K562 (cell line): ENCODE data around the gene NRG2. TPM values are rescaled to one million over a fixed set of nuclear protein-coding genes. Genes with fewer than 3 reads are reported as not detected.

Experiments used
- ATAC-seq: fragments of 200-7000 bp; cut with Tn5 transposase; 3 replicates; pipeline ENCODE4 v1.9.1; 2020; ENCODE audit warnings: moderate library complexity
- BruUV-seq: library from RNA; stranded (reverse); fragments of 400-500 nt; replicated peaks from 2 replicates; lab custom pipeline; 2021; lab: Mats Ljungman, UMichigan
- CTCF ChIA-PET: fragments of 300-600 bp; formaldehyde crosslinking; extraction: SDS; loops from one replicate; lab custom pipeline; 2021; ENCODE audit warnings: low intra/inter-chr PET ratio; lab: Yijun Ruan, JAX
- POLR2A ChIA-PET: fragments of 300-600, 350-650 bp; sonication (Branson Sonifier 250); formaldehyde crosslinking; extraction: SDS; loops from one replicate; lab custom pipeline; 2021; ENCODE audit warnings: antibody characterized with exemption, inconsistent platforms; lab: Yijun Ruan, JAX
- DNase-seq, 4 experiments: peaks; one replicate each; pipeline versions ENCODE4 v3.0.0 to v3.0.0-alpha.2; 2011 to 2018; ENCODE audit warnings: low spot score in 3 of 4, mixed read lengths in 3 of 4; ENCODE audit errors: extremely low read depth in 1 of 4
- FAIRE-seq: peaks from 2 replicates; lab custom pipeline; 2011; peaks lifted over from hg19 to GRCh38; lab: Jason Lieb, UNC
- H2AFZ ChIP-seq: 2 replicates; pipeline ENCODE4 v1.6.0; 2011; ENCODE audit warnings: low read depth, low read length, control low read depth, inconsistent platforms
- H3K27ac ChIP-seq: fragments of 200-600 bp; 3 replicates; pipeline ENCODE4 v1.8.0; 2011; ENCODE audit warnings: low read depth, mild to moderate bottlenecking, control low read depth, inconsistent platforms, low read length, moderate library complexity, mixed read lengths; ENCODE audit errors: extremely low read depth
- H3K27me3 ChIP-seq, 2 experiments: fragments of 300-600 bp in 1 of 2; 2 replicates in 1 of 2; 3 replicates in 1 of 2; pipeline versions ENCODE4 v1.6.0 to v1.8.0; 2011; ENCODE audit warnings: inconsistent platforms in 2 of 2, low read length in 2 of 2, mild to moderate bottlenecking in 1 of 2, mixed read lengths in 1 of 2, moderate library complexity in 1 of 2; ENCODE audit not compliant: control insufficient read depth in 2 of 2, insufficient read depth in 2 of 2
- H3K36me3 ChIP-seq: fragments of 300-600 bp; 3 replicates; pipeline ENCODE4 v1.8.0; 2011; ENCODE audit warnings: mild to moderate bottlenecking, low read length, inconsistent platforms; ENCODE audit not compliant: control insufficient read depth, insufficient read depth
- H3K4me1 ChIP-seq, 2 experiments: fragments of 200-600 bp in 1 of 2; replicated peaks in 1 of 2; 2 replicates in 1 of 2; 3 replicates in 1 of 2; pipeline versions ENCODE4 v1.5.1 to v1.8.0; 2011; ENCODE audit warnings: inconsistent platforms in 2 of 2, low read length in 2 of 2, mild to moderate bottlenecking in 1 of 2, mixed read lengths in 1 of 2, moderate library complexity in 1 of 2; ENCODE audit not compliant: control insufficient read depth in 2 of 2, insufficient read depth in 2 of 2
- H3K4me2 ChIP-seq: 2 replicates; pipeline ENCODE4 v1.6.1; 2011; ENCODE audit warnings: low read length, control low read depth, inconsistent platforms, mixed read lengths; ENCODE audit not compliant: insufficient read depth
- H3K4me3 ChIP-seq: fragments of 200-600 bp; sonication (generic), shearing (Covaris generic); 2 replicates; pipeline ENCODE4 v1.5.1; 2016; ENCODE audit warnings: control low read depth, inconsistent platforms
- H3K79me2 ChIP-seq: fragments of 200-600 bp; 3 replicates; pipeline ENCODE4 v1.8.0; 2011; ENCODE audit warnings: low read length, inconsistent platforms; ENCODE audit not compliant: control insufficient read depth, insufficient read depth
- H3K9ac ChIP-seq, 2 experiments: 2 replicates each; pipeline versions ENCODE4 v1.6.0 to v1.6.1; 2011; ENCODE audit warnings: low read depth in 2 of 2, low read length in 2 of 2, control low read depth in 1 of 2, inconsistent platforms in 1 of 2, mild to moderate bottlenecking in 1 of 2, mixed read lengths in 1 of 2; ENCODE audit not compliant: insufficient read depth in 1 of 2
- H3K9me1 ChIP-seq: one replicate; pipeline ENCODE4 v1.6.0; 2011; ENCODE audit warnings: inconsistent platforms, mild to moderate bottlenecking, low read length, moderate library complexity; ENCODE audit not compliant: control insufficient read depth, insufficient read depth
- H3K9me3 ChIP-seq: replicated peaks from 2 replicates; pipeline ENCODE4 v1.5.1; 2011; ENCODE audit warnings: low read depth, low read length, inconsistent platforms; ENCODE audit not compliant: control insufficient read depth, insufficient read depth
- H4K20me1 ChIP-seq: replicated peaks from 2 replicates; pipeline ENCODE4 v1.6.1; 2011; ENCODE audit warnings: low read length, inconsistent platforms, mixed read lengths; ENCODE audit not compliant: control insufficient read depth, insufficient read depth
- ATF3 ChIP-seq, 2 experiments: fragments of 450-650 bp in 1 of 2; sonication (generic) in 1 of 2; formaldehyde crosslinking in 1 of 2; IDR thresholded peaks in 1 of 2; conservative IDR thresholded peaks in 1 of 2; 2 replicates each; pipeline versions ENCODE4 v1.6.1 to v1.8.1; 2016 to 2023; ENCODE audit warnings: mild to moderate bottlenecking in 2 of 2, moderate library complexity in 2 of 2, inconsistent platforms in 1 of 2, missing genetic modification reagents in 1 of 2
- FIP1L1 ChIP-seq: fragments of 200-400 bp; formaldehyde crosslinking; IDR thresholded peaks from 2 replicates; pipeline ENCODE4 v1.6.1; 2018; ENCODE audit warnings: mild to moderate bottlenecking, low read depth, low read length; ENCODE audit not compliant: poor library complexity, severe bottlenecking
- FUS ChIP-seq: fragments of 200-400 bp; formaldehyde crosslinking; optimal IDR thresholded peaks from 2 replicates; pipeline ENCODE3; 2017; ENCODE audit warnings: low read depth, low read length
- GATAD2A ChIP-seq: fragments of 450-650 bp; IDR thresholded peaks from 2 replicates; pipeline ENCODE4 v1.6.1; 2017
- MECOM ChIP-seq: fragments of 250-450 bp; sonication (Bioruptor Pico); IDR thresholded peaks from 2 replicates; pipeline ENCODE4 v1.8.0; 2022; ENCODE audit warnings: inconsistent platforms
- NCOR1 ChIP-seq: fragments of 450-650 bp; IDR thresholded peaks from 2 replicates; pipeline ENCODE4 v1.6.1; 2016; ENCODE audit warnings: mild to moderate bottlenecking, moderate library complexity
- NEUROD1 ChIP-seq: fragments of 150-350 bp; IDR thresholded peaks from 2 replicates; pipeline ENCODE4 v1.6.1; 2014; ENCODE audit warnings: borderline replicate concordance, low read length, low read depth; ENCODE audit not compliant: partially characterized antibody
- PPARD ChIP-seq: fragments of 250-450 bp; sonication (Bioruptor Pico); IDR thresholded peaks from 2 replicates; pipeline ENCODE4 v1.8.0; 2022; ENCODE audit warnings: inconsistent platforms, mild to moderate bottlenecking, moderate library complexity
- PRPF4 ChIP-seq: fragments of 200-400 bp; formaldehyde crosslinking; IDR thresholded peaks from one replicate; pipeline ENCODE4 v1.6.1; 2017; ENCODE audit warnings: low read length, low read depth, mild to moderate bottlenecking; ENCODE audit not compliant: insufficient read depth, poor library complexity, severe bottlenecking
- PYGO2 ChIP-seq: fragments of 450-650 bp; IDR thresholded peaks from 2 replicates; pipeline ENCODE4 v1.6.1; 2016; ENCODE audit warnings: mild to moderate bottlenecking, missing genetic modification characterization, moderate library complexity, missing compliant biosample characterization
- RFX1 ChIP-seq: fragments of 450-650 bp; IDR thresholded peaks from 2 replicates; pipeline ENCODE4 v1.6.1; 2016; ENCODE audit warnings: mild to moderate bottlenecking, moderate library complexity
- STAT5B ChIP-seq: fragments of 250-450 bp; sonication (Bioruptor Pico); IDR thresholded peaks from 2 replicates; pipeline ENCODE4 v1.8.0; 2021; ENCODE audit warnings: mild to moderate bottlenecking, inconsistent platforms
- ZNF212 ChIP-seq: fragments of 450-650 bp; formaldehyde crosslinking; IDR thresholded peaks from 2 replicates; pipeline ENCODE4 v1.4.0; 2020; ENCODE audit warnings: mild to moderate bottlenecking
- ZNF696 ChIP-seq: fragments of 250-450 bp; sonication (Bioruptor Pico); conservative IDR thresholded peaks from 2 replicates; pipeline ENCODE4 v1.4.0; 2020; ENCODE audit warnings: mild to moderate bottlenecking, moderate library complexity
- ZNF740 ChIP-seq, 3 experiments: fragments of 200-800 bp in 1 of 3; sonication (Bioruptor generic) in 1 of 3; sonication (generic) in 1 of 3; formaldehyde crosslinking in 1 of 3; IDR thresholded peaks; 2 replicates each; pipeline versions ENCODE4 v1.6.1 to v1.8.0; 2016 to 2022; ENCODE audit warnings: mild to moderate bottlenecking in 2 of 3, missing compliant biosample characterization in 2 of 3, missing genetic modification characterization in 2 of 3, missing genetic modification reagents in 1 of 3
- ZSCAN29 ChIP-seq: fragments of 450-650 bp; IDR thresholded peaks from 2 replicates; pipeline ENCODE4 v1.6.1; 2017
- WGBS: fragments of 100-300 bp; shearing (Covaris generic); methylation state at CpG from one replicate; pipeline ENCODE4 v1.1.6; 2016; ENCODE audit warnings: low coverage, mixed read lengths; ENCODE audit not compliant: insufficient coverage; ENCODE audit errors: missing lambda C conversion rate; 5-methylcytosine and 5-hydroxymethylcytosine counted together
- in situ Hi-C: fragments of 300-500 bp; cut with MboI; formaldehyde crosslinking; loops from 4 replicates; pipeline ENCODE4 v1.15.0; 2018; ENCODE audit warnings: inconsistent platforms, mixed read lengths
- intact Hi-C: fragments of 100-400 bp; cut with micrococcal nuclease; formaldehyde crosslinking; loops from 2 replicates; pipeline ENCODE4 v1.14.2; 2022
- polyA plus RNA-seq, 8 experiments: library from polyadenylated mRNA; depleted of rRNA in 4 of 8; stranded (reverse) in 5 of 8; unstranded in 3 of 8; fragments of >200 nt; fragmentation: Nextera tagmentation in 2 of 8; fragmentation: Illumina TruSeq in 1 of 8; extraction: Ambion mirVana in 2 of 8; extraction: Trizol in 1 of 8; gene quantifications; 2 replicates each; pipeline versions ENCODE4 v1.2.1 to v1.2.3, GENCODE V29; 2011 to 2014; ENCODE audit warnings: inconsistent platforms in 1 of 8, missing spikeins in 1 of 8
- total RNA-seq, 7 experiments: library from RNA; depleted of rRNA in 6 of 7; stranded (reverse); fragments of >200 nt in 6 of 7; fragmentation: Illumina TruSeq in 2 of 7; extraction: Trizol in 2 of 7; gene quantifications; 2 replicates each; pipeline versions ENCODE4 v1.2.1 to v1.2.3, GENCODE V29; 2011 to 2021; ENCODE audit warnings: low replicate concordance in 1 of 7
- TF ChIP-seq, protein P1 (sequence below): fragments of 450-650 bp; conservative IDR thresholded peaks from 2 replicates; pipeline ENCODE4 v1.6.1; 2016; ENCODE audit warnings: missing genetic modification characterization, low read depth, mild to moderate bottlenecking, control low read depth, missing compliant biosample characterization
- TF ChIP-seq, protein P2 (sequence below): fragments of 250-450 bp; sonication (Bioruptor Pico); IDR thresholded peaks from 2 replicates; pipeline ENCODE4 v1.5.0; 2020; ENCODE audit warnings: mild to moderate bottlenecking, borderline replicate concordance

NRG2 gene
- total and polyA plus RNA-seq, 9 of the 15 experiments (the other 6 are each of a cell fraction or from before 2014, with no cell fraction given): not detected

- H3K9me1 ChIP-seq: no peaks in the 10 kb centered on the region
- H3K9me3 ChIP-seq: no peaks in the 10 kb centered on the region; the same call in 1 of the 2 replicates
- DNase-seq (no peak), FAIRE-seq (no peak), ATAC-seq (no peak)
- WGBS: 6% methylated on average over 2 of the region's 2 CpGs
- no peaks in the 10 kb centered on the region for H3K79me2 ChIP-seq
- ChIA-PET CTCF (no interaction called here), POLR2A (interaction anchor here (0.6 to 0.9 kb wide), 2 partner anchors 8 to 1685 kb away, joined by 3 read pairs; no protein-coding TSS in a partner anchor)
- peaks cover 45 to 56% of the 10 kb centered on the region in 2 experiments for H3K27me3 ChIP-seq
- in situ Hi-C loops (no loop called here), intact Hi-C loops (no loop called here)
- no peaks in the 10 kb centered on the region; the same call in 1 of the 2 replicates for H4K20me1 ChIP-seq
- H3K36me3 ChIP-seq: no peaks in the 10 kb centered on the region
- H3K9ac ChIP-seq: no peak overlapping the region
- no peak overlapping the region for H2AFZ ChIP-seq
- no TSS peak for BruUV-seq
- H3K27ac ChIP-seq: no peak overlapping the region
- peaks cover 0 to 17% of the 10 kb centered on the region in 2 experiments; a peak in 1 of 5 replicates for H3K4me1 ChIP-seq
- H3K4me2 ChIP-seq: no peak overlapping the region
- no peak overlapping the region for H3K4me3 ChIP-seq
- no peak for TF ChIP-seq FIP1L1
- no peak for TF ChIP-seq ZSCAN29
- TF ChIP-seq NEUROD1: no peak
- no peak for TF ChIP-seq ZNF212
- no peak for TF ChIP-seq PYGO2
- TF ChIP-seq FUS: no peak
- no peak for TF ChIP-seq PRPF4
- TF ChIP-seq, protein P1, sequence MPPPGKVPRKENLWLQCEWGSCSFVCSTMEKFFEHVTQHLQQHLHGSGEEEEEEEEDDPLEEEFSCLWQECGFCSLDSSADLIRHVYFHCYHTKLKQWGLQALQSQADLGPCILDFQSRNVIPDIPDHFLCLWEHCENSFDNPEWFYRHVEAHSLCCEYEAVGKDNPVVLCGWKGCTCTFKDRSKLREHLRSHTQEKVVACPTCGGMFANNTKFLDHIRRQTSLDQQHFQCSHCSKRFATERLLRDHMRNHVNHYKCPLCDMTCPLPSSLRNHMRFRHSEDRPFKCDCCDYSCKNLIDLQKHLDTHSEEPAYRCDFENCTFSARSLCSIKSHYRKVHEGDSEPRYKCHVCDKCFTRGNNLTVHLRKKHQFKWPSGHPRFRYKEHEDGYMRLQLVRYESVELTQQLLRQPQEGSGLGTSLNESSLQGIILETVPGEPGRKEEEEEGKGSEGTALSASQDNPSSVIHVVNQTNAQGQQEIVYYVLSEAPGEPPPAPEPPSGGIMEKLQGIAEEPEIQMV (tag): no peak
- TF ChIP-seq ATF3 (IDR thresholded peaks at IDR 0.05): no peak
- TF ChIP-seq ATF3 (CRISPR knock-in tag; conservative IDR thresholded peaks at IDR 0.05): no peak
- TF ChIP-seq ZNF740 (CRISPR knock-in tag; IDR thresholded peaks at IDR 0.05): no peak
- TF ChIP-seq ZNF740 (tag; IDR thresholded peaks at IDR 0.05): no peak
- TF ChIP-seq NCOR1: no peak
- no peak for TF ChIP-seq STAT5B (CRISPR knock-in tag)
- no peak for TF ChIP-seq GATAD2A
- no peak for TF ChIP-seq RFX1
- TF ChIP-seq, protein P2, sequence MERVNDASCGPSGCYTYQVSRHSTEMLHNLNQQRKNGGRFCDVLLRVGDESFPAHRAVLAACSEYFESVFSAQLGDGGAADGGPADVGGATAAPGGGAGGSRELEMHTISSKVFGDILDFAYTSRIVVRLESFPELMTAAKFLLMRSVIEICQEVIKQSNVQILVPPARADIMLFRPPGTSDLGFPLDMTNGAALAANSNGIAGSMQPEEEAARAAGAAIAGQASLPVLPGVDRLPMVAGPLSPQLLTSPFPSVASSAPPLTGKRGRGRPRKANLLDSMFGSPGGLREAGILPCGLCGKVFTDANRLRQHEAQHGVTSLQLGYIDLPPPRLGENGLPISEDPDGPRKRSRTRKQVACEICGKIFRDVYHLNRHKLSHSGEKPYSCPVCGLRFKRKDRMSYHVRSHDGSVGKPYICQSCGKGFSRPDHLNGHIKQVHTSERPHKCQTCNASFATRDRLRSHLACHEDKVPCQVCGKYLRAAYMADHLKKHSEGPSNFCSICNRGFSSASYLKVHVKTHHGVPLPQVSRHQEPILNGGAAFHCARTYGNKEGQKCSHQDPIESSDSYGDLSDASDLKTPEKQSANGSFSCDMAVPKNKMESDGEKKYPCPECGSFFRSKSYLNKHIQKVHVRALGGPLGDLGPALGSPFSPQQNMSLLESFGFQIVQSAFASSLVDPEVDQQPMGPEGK (CRISPR knock-in tag): no peak
- TF ChIP-seq MECOM (CRISPR knock-in tag): no peak
- no peak for TF ChIP-seq PPARD (CRISPR knock-in tag)
- no peak for TF ChIP-seq ZNF696 (CRISPR knock-in tag)
These were observed 136.4 kb downstream of the NRG2 start for GRCh38 chr5:139906661-139907060.
